SH-SY5Y (cell line): ENCODE results near the gene ITPK1.

Source experiments
- GATA2 ChIP-seq: IDR thresholded peaks from 2 replicates; pipeline ENCODE4 v1.6.1; 2011; ENCODE audit warnings: mild to moderate bottlenecking, low read depth, low read length
- GATA3 ChIP-seq: IDR thresholded peaks from 2 replicates; pipeline ENCODE4 v1.6.1; 2011; ENCODE audit warnings: low read depth, mild to moderate bottlenecking, low read length, moderate library complexity

Gene ITPK1

DNA sequence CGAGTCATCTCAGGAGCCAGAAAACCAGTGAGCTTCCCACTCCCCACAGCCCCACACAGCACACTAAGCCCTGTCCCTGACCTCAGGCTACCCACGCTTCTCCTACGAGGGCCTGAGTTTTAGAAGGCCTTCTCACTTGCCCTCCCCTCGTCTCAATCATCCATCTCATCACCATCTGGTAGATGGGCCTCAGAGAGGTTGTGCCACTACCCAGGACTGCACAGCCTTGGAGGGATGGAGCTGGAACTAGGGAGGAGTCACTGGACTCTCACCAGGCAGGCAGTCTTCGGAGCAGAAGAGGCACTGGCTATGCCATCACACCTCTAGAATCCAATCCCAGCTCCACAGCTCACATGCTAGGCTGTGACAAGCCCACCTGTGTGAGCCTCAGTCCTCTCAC lies 52.3 kb downstream of the ITPK1 start:
- TF ChIP-seq GATA2 (no peak), GATA3 (no peak)

DNA sequence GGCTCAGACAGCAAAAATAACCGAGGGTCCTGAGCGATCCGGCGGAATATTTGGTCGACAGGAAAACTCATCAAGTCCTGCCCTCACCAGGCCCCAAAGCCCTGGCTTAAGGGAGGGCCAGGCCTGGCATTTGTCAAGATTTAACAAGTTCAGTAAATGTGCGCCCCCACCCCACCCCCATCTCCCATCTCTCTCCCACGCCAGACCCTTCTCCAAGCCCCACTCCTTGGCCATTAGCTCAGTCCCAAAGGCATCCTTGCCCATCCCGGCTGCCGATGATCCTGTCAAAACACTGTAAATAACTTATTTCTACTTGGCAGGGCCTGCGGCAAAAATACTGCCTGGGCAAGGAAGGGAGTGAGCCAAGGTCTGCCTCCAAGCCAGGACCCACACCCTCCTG lies 52.8 kb downstream of the ITPK1 start:
- TF ChIP-seq GATA2 (no peak), GATA3 (no peak)

DNA sequence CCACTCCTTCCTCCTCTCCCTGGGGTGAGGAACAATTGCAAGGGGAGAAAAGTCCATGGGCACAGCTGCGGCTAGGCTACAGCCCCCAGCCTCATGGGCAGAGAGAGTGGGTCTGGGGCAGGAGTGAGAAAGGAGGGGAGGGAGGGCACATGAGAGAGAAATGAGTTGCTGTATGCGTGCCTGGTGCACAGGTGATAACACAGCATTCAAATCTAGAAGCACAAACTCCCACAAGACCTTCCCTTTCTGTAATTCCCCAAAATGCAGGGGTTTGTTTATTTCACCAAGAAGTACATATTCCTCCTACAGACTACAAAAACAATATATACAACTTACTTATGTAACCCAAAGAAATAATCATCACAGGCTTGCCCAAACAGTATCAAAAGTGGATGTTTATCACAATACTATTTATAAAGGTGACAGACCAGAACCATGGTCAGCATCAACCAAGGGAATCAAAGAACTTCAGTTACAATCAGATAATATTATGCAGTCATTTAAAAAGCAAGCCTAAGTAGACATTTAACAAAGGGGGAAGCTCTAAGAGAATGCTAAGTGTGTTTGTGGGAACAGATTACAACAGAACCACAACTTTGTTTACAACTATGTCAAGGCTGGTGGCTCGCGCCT lies 54.2 kb downstream of the ITPK1 start:
- TF ChIP-seq GATA2 (no peak), GATA3 (no peak)

DNA sequence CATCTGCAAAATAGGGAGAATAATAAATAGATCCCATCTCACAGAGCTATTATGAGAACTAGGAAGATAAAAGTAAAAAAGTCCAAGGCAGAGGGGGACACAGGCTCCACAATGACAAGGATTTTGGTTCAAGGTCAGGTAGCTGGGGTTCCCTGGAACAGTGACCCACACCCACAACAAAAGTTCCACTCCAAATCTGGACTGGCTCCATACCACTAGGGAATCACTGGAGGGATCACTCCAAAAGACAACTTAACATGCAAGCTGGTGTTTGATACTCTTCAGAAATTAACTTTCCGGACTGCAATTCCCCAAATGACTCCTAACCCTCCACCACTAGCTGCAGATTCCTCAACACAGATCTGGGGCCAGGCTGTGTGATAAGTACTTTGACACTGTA lies 54.9 kb downstream of the ITPK1 start:
- TF ChIP-seq GATA3 (no peak), GATA2 (no peak)

DNA sequence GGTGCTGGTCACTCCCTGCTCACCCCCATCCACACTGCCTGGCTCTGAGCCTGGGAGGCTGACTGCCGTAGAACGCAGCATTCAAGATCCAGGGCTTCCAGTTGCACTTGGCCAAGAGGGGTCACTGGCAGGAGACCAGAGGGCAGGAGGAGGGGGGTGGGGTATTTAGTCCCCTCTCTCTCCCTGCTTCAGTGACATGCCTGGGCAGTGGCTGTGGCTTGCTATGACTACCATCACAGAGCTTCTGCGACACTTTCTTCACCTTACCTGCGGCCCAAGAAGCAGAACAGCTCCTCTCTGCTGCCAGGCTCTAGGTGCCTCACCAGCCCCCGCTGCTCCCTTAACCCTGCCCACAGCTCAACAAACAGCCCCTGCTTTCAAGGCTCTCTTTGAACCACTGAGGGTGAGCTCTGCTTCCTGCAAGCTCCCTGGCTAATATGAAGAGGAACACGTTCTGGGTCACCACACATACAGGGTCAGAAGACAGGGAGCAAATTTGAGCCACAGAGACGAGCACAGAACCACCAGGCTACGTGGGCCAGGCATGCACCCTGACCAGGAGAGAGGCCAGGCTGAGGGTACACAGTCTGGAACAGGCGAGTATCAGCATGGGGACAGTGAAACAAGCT lies 55.7 kb downstream of the ITPK1 start:
- TF ChIP-seq GATA2 (no peak), GATA3 (no peak)

DNA sequence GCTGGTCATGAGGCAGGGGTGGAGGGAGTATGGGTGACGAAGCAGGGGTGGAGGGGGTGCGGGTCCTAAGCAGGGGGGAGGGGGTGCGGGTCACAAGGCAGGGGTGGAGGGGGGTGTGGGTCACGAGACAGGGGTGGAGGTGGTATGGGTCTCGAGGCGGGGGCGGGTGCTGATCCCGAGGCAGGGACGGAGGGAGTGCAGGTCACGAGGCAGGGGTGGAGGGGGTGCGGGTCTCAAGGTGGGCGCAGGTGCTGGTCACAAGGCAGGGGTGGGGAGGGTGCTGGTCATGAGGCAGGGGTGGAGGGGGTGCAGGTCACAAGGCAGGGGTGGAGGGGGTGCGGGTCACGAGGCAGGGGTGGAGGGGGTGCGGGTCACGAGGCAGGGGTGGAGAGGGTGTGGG lies 56.5 kb downstream of the ITPK1 start:
- TF ChIP-seq GATA2 (no peak), GATA3 (no peak)

DNA sequence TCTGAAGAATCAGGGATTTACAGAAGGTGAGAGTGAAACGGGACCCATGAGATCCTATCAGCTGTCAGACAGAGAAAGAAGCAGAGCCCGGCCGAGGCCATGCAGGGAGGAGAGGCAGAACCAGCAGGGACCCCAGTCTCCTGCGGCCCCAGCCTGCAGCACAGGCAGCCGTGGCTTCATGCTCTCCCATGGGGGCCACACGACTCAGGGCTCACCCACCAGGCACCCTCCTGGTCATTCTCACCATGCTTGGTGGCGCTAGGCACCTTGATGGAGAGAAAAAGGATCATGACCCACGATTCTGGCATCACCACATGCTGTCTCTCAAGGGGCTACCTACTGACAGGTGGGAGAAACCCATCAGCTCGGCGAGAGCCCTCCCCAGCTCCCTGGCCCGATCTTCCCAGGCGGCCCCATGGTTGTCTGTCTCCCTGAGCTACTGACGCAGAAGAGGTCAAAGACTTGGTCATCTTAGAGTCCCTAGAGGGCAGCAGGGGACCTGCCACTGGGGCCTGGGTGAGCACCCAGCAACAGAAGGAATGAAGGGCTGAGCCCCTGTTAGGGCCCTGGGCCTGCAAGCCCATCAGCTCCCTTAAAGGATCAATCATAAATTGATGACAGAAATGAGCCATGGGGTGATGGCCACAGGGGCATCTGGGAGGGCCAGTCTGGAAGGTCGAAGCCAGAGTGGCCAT lies 58.0 kb downstream of the ITPK1 start:
- no peak for TF ChIP-seq GATA3

DNA sequence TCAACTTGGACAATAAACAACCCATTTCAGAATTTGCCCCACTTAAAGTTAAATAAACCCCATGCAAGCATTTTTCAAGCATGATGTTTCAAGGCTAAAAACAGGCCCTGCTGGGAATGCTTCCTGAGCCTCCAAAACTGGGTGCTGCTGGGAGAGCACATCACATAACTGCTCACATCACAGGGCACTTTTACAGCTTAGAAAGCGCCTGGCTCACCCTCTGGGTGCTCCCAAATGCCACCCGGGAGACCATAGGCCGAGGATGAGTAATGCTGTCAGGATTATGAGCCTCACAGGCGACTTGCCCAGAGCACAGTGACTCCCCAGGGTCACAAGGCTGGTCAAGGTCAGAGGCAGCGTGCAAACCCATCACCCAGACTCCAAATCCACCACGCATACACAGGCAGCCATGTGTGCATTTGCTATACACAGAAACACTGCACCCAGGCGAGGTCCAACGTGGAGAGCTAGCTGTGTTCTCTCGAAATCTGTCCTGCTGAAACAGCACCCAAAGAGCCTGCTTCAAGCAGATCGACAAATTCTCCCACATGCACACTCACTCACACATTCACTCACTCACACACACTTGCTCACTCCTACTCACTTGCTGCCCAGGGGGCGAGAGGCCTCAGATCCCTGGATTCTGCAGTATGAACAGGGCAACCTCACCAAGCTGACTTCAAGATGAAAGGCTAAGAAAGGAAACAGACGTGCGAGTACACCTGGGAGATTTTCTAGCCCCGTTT lies 58.7 kb downstream of the ITPK1 start:
- TF ChIP-seq GATA2 (no peak), GATA3 (no peak)

DNA sequence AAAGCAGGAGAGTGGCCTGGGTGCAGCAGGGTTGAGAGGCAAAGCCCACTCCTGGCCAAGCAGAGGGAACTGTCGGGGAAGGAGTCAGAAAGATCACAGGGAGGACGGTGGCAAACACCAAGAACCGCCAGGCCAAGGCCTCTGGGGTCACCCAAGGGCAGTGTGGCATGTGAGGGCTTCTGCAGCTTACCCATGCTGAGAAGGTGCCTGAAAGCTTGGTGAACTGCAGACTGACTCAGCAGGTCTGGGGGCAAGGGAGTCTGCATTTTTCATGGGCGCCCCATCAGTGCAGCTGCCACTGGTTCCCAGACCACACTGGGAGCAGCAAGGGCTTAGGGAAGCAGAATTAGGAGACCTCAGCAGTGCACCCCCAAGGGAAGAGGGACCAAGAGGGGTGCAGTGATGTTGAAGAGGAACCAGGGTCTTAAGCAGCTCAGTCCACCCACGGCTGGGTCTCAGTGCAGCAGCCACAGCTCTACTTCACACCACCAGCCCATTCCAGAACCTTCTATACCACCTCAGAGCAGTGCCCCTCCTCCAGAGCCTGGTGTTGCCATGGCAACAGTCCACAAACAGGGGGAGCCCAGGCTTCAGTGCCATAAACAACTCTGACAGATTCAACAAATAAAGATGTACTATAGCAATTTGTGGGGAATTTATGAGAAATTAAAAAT lies 59.4 kb downstream of the ITPK1 start:
- no peak for TF ChIP-seq GATA2
- no peak for TF ChIP-seq GATA3

DNA sequence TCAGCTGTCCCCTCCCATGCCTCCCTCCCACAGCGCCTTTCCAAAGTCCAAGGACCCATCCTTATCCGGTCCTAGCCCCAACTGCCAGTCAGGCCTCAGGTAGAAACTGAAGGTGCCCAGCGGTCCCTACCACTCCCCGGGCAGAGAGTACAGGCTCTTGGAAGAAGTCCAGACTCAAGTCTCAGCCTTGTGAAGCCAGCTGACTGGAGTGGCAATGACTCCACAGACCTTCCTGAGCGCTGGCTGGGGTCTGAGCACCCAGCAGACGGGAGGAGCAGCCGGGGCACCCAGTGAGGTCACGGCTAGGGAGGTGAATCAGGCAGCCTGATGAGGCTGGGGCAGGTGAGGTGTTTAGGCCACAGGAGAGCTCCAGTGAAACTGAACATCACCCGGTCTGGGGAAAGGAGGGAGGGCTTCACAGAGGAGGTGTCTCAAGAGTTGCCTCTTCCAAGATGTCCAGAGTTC lies 60.0 kb downstream of the ITPK1 start:
- TF ChIP-seq GATA3: no peak
- no peak for TF ChIP-seq GATA2

DNA sequence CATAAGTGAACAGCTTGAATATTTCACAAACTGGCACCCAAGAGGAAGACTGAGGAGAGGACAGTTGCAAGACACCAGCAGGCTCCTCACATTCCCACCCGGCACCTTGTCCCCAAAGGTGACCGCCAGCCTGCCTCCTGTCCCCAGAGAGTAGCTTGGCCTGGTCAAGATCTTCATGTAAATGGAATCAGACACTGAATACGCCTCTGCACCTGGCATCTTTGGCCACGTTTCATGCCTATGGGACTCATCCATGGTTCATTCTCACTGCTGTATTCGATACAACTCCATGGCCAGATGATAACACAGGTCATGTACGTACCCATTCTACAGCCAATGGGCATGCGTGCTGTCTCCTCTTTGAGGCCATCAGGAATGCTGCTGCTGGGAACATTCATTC lies 60.8 kb downstream of the ITPK1 start:
- TF ChIP-seq GATA3 (no peak), GATA2 (no peak)

DNA sequence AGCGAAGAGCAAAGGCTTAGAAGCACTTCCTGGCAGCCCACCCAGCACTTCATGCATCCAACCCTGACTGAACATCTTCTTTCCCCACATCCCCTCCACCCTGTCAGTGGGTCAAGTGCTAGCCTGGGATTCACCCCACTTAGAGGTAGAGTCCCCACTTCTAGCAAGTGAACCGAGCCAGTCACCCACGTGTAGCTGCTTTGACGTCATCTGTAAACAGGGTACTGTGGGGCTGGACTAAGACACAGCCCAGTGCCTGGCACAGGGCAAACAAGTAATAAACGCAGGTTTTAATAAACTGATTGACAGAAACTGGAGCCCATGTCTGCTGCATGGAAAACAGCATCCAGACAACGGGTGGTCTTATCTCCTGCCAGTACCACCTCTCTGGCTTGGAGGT lies 61.7 kb downstream of the ITPK1 start:
- TF ChIP-seq GATA3: no peak
- TF ChIP-seq GATA2: no peak

DNA sequence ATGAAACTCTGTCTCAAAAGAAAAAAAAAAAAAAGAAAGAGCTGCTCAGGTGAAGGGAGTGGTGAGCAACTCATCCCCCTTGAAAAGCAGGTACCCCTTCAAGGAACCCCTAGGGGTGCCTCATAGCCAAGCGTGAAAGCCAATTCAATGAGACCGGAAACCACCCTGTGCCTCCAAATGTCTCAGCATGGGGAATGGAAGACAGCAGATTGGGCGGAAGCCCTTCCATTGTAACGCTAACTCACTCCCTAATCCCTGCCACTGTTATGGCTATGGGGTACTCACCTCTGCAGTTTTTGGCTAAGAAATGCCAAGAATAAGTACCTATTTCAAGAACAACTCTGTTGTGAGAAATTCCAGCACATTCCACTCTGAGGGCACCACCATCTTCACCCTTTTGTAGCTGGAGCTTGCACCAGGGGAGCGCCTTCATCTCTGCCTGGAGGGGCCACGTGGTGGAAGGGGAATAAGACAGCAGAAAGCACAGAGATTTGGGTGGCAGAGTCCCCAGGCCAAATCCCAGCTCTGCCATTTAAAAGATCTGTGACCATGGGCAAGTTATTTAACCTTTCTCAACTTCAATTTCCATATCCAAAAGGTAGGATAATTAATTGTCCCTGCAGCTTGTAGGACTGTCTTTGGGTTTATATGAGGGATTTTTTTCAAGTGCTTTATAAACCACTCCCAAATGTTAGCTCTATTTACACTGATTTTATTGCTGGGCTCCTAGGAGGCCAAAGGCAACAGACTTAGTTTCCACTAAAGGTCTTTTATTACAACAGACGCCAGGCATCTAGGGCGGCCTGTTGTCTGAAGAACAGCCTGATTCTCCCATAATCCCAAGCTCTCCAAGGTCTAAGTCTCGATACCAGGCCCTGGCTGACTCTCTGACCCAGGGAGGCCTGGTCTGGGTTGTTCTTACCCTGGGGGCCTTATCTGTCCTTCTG lies 63.9 kb downstream of the ITPK1 start:
- no peak for TF ChIP-seq GATA2
- TF ChIP-seq GATA3: no peak
